Neural cell (in vitro differentiated cells): ENCODE measurements around the gene ATP5F1D. TPM values are rescaled to one million over a fixed set of nuclear protein-coding genes. Genes with fewer than 3 reads are reported as not detected.

Source experiments
- H2AFZ ChIP-seq: fragments of 200-600, 300-800 bp; sonication (generic), shearing (Covaris generic); 2 replicates; pipeline ENCODE4 v1.6.0; 2014; ENCODE audit warnings: low read depth, mild to moderate bottlenecking, antibody characterized with exemption, low read length, moderate library complexity
- H3F3A ChIP-seq: fragments of 200-600 bp; shearing (Covaris generic); 2 replicates; pipeline ENCODE4 v1.6.1; 2016; ENCODE audit warnings: mild to moderate bottlenecking, moderate library complexity, mixed read lengths, antibody characterized with exemption, low read length; ENCODE audit not compliant: insufficient read depth, poor library complexity, severe bottlenecking
- H3K27ac ChIP-seq: fragments of 200-600, 300-800 bp; sonication (generic), shearing (Covaris generic); 2 replicates; pipeline ENCODE4 v1.5.1; 2014; ENCODE audit warnings: mild to moderate bottlenecking, low read length, moderate library complexity
- H3K27me3 ChIP-seq: fragments of 300-800, 200-600 bp; sonication (generic), shearing (Covaris generic); 2 replicates; pipeline ENCODE4 v1.6.0; 2014; ENCODE audit warnings: mild to moderate bottlenecking, low read depth, low read length, moderate library complexity; ENCODE audit not compliant: insufficient read depth
- H3K36me3 ChIP-seq: fragments of 300-800, 200-600 bp; sonication (generic), shearing (Covaris generic); 2 replicates; pipeline ENCODE4 v1.5.1; 2014; ENCODE audit warnings: mild to moderate bottlenecking, antibody characterized with exemption, low read length, moderate library complexity; ENCODE audit not compliant: insufficient read depth
- H3K4me2 ChIP-seq: fragments of 300-800, 200-600 bp; sonication (generic), shearing (Covaris generic); 2 replicates; pipeline ENCODE4 v1.6.0; 2014; ENCODE audit warnings: mild to moderate bottlenecking, low read length
- H3K4me3 ChIP-seq: fragments of 300-800, 200-600 bp; sonication (generic), shearing (Covaris generic); 2 replicates; pipeline ENCODE4 v1.5.1; 2014; ENCODE audit warnings: mild to moderate bottlenecking, low read length, moderate library complexity
- H3K79me2 ChIP-seq: fragments of 200-600 bp; shearing (Covaris generic); replicated peaks from 2 replicates; pipeline ENCODE4 v1.6.0; 2014; ENCODE audit warnings: mild to moderate bottlenecking, low read length, moderate library complexity; ENCODE audit not compliant: insufficient read depth
- H3K9ac ChIP-seq: fragments of 300-800, 200-600 bp; sonication (generic), shearing (Covaris generic); 2 replicates; pipeline ENCODE4 v1.6.1; 2016; ENCODE audit warnings: mild to moderate bottlenecking, low read length, mixed read lengths
- H3K9me2 ChIP-seq: fragments of 200-600 bp; shearing (Covaris generic); 2 replicates; pipeline ENCODE4 v1.6.1; 2016; ENCODE audit warnings: mild to moderate bottlenecking, low read length, mixed read lengths; ENCODE audit not compliant: insufficient read depth
- H3K9me3 ChIP-seq: fragments of 200-600, 300-800 bp; sonication (generic), shearing (Covaris generic); 2 replicates; pipeline ENCODE4 v1.6.1; 2016; ENCODE audit warnings: mild to moderate bottlenecking, mixed run types, low read length, moderate library complexity, mixed read lengths
- H4K20me1 ChIP-seq: fragments of 200-600 bp; shearing (Covaris generic); 2 replicates; pipeline ENCODE4 v1.6.1; 2016; ENCODE audit warnings: mild to moderate bottlenecking, mixed run types; ENCODE audit not compliant: insufficient read depth
- CTCF ChIP-seq: fragments of 450-650 bp; IDR thresholded peaks from 2 replicates; pipeline ENCODE4 v1.5.1; 2014; ENCODE audit warnings: antibody characterized with exemption, mild to moderate bottlenecking, moderate library complexity; ENCODE audit not compliant: poor library complexity, severe bottlenecking
- EP300 ChIP-seq: fragments of 450-650 bp; conservative IDR thresholded peaks from 2 replicates; pipeline ENCODE4 v1.6.1; 2014; ENCODE audit warnings: antibody characterized with exemption, mild to moderate bottlenecking, moderate library complexity; ENCODE audit not compliant: poor library complexity, severe bottlenecking
- EZH2 ChIP-seq: fragments of 200-600, 300-800 bp; shearing (Covaris generic), sonication (generic); IDR thresholded peaks from 2 replicates; pipeline ENCODE4 v1.6.1; 2014; ENCODE audit warnings: antibody characterized with exemption, low read length, borderline replicate concordance, mild to moderate bottlenecking; ENCODE audit not compliant: insufficient read depth, poor library complexity, severe bottlenecking
- MXI1 ChIP-seq: fragments of 450-650 bp; conservative IDR thresholded peaks from 2 replicates; pipeline ENCODE4 v1.6.1; 2014; ENCODE audit warnings: antibody characterized with exemption, mild to moderate bottlenecking; ENCODE audit not compliant: poor library complexity, severe bottlenecking
- POLR2AphosphoS5 ChIP-seq: IDR thresholded peaks from 2 replicates; pipeline ENCODE4 v1.6.1; 2012
- RAD21 ChIP-seq: fragments of 450-650 bp; conservative IDR thresholded peaks from 2 replicates; pipeline ENCODE4 v1.6.1; 2014; ENCODE audit warnings: antibody characterized with exemption, mild to moderate bottlenecking, moderate library complexity
- SMC3 ChIP-seq: fragments of 450-650 bp; conservative IDR thresholded peaks from 2 replicates; pipeline ENCODE4 v1.6.1; 2014; ENCODE audit warnings: antibody characterized with exemption, mild to moderate bottlenecking, moderate library complexity; ENCODE audit not compliant: poor library complexity
- TAF1 ChIP-seq: IDR thresholded peaks from 2 replicates; pipeline ENCODE4 v1.6.1; 2012; ENCODE audit warnings: low read depth
- polyA plus RNA-seq: library from polyadenylated mRNA; depleted of rRNA; stranded (reverse); fragments of >200 nt; gene quantifications from 2 replicates; pipeline ENCODE4 v1.2.3, GENCODE V29; 2014
- TF ChIP-seq, protein P1 (sequence below): IDR thresholded peaks from 2 replicates; pipeline ENCODE4 v1.6.1; 2012; ENCODE audit warnings: borderline replicate concordance

The ATP5F1D gene
- polyA plus RNA-seq, 1 donor from 2014 or later = 47.8 TPM

DNA sequence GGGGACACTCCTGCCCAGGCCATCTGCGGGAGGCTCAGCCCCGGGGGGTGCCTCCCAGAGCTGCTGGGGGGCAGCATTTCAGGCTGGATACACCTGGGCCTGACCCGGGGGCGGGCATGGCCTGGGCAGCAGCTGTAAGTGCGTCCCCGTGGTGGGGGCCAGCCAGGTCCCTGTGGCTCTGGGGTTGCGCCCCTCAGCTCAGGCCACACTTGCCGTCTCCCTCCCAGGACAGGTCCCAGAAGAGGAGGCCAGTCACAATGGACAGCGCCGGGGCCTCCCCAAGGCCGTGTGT is 15.4 kb upstream of the ATP5F1D start:
- Histone ChIP-seq H3K4me2 (no peak overlapping the region), H3K36me3 (no peaks in the 10 kb centered on the region), H3K9ac (no peak overlapping the region), H3K9me3 (no peaks in the 10 kb centered on the region), H3K27me3 (no peaks in the 10 kb centered on the region), H3F3A (no peaks in the 10 kb centered on the region), H4K20me1 (no peaks in the 10 kb centered on the region), H3K4me3 (no peak overlapping the region), H3K27ac (no peak overlapping the region), H3K9me2 (no peaks in the 10 kb centered on the region), H3K79me2 (no peaks in the 10 kb centered on the region), H2AFZ (no peak overlapping the region)
- no peak for TF ChIP-seq TAF1
- no peak for TF ChIP-seq CTCF
- TF ChIP-seq MXI1 = no peak
- no peak for TF ChIP-seq POLR2AphosphoS5
- no peak for TF ChIP-seq SMC3
- TF ChIP-seq RAD21 = no peak
- TF ChIP-seq EZH2 = no peak
- no peak for TF ChIP-seq EP300
- TF ChIP-seq, protein P1, sequence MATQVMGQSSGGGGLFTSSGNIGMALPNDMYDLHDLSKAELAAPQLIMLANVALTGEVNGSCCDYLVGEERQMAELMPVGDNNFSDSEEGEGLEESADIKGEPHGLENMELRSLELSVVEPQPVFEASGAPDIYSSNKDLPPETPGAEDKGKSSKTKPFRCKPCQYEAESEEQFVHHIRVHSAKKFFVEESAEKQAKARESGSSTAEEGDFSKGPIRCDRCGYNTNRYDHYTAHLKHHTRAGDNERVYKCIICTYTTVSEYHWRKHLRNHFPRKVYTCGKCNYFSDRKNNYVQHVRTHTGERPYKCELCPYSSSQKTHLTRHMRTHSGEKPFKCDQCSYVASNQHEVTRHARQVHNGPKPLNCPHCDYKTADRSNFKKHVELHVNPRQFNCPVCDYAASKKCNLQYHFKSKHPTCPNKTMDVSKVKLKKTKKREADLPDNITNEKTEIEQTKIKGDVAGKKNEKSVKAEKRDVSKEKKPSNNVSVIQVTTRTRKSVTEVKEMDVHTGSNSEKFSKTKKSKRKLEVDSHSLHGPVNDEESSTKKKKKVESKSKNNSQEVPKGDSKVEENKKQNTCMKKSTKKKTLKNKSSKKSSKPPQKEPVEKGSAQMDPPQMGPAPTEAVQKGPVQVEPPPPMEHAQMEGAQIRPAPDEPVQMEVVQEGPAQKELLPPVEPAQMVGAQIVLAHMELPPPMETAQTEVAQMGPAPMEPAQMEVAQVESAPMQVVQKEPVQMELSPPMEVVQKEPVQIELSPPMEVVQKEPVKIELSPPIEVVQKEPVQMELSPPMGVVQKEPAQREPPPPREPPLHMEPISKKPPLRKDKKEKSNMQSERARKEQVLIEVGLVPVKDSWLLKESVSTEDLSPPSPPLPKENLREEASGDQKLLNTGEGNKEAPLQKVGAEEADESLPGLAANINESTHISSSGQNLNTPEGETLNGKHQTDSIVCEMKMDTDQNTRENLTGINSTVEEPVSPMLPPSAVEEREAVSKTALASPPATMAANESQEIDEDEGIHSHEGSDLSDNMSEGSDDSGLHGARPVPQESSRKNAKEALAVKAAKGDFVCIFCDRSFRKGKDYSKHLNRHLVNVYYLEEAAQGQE = no peak

DNA sequence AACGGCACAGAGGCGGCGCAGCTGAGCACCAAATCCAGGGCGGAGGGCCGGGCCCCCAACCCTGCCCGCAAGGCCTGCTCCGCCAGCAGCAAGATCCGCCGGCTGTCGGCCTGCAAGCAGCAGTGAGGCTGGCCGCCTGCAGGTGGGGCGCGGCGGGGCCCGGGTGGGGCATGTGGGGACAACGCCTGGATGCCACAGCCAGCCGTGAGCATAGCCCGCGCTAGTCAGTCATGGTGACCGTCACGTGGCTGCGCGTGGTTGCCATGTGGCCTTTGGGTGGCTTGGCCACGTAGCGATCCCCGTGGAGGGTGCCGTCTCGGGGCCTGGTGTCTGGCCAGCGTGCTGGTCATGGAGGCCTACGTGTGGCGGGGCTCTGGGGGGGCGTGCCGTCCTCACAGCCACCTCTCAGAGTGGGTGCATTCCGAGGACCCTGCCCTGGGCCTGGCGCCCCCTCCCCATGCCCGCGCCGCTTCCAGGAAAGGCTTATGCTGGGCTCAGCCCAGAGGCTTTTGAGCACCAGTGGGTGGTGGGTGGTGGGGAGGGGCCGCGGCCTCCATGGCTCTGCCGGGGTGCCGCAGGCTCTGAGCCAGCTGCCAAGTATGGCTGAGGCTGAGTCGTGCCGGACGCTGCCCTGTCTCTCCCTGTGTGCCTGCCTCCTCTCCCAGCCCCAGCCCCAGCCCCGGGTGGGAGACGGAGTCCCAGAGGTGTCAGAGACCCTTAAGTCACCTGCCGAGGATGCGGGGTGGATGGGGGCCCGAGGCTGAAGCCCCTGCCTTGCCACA is 14.8 kb upstream of the ATP5F1D start:
- no peak overlapping the region for H3K4me2 ChIP-seq
- H3K9me2 ChIP-seq = no peaks in the 10 kb centered on the region
- no peaks in the 10 kb centered on the region for H4K20me1 ChIP-seq
- no peak overlapping the region for H3K27ac ChIP-seq
- no peak overlapping the region for H3K9ac ChIP-seq
- no peak overlapping the region for H2AFZ ChIP-seq
- no peak overlapping the region for H3K4me3 ChIP-seq
- no peaks in the 10 kb centered on the region for H3F3A ChIP-seq
- H3K36me3 ChIP-seq = no peaks in the 10 kb centered on the region
- no peaks in the 10 kb centered on the region for H3K27me3 ChIP-seq
- TF ChIP-seq EZH2 (no peak), SMC3 (no peak), CTCF (no peak), MXI1 (no peak), POLR2AphosphoS5 (no peak), EP300 (no peak), RAD21 (no peak), TAF1 (no peak)
- TF ChIP-seq, protein P1 = no peak
- H3K9me3 ChIP-seq = no peaks in the 10 kb centered on the region
- H3K79me2 ChIP-seq = no peaks in the 10 kb centered on the region
